CD4-positive, alpha-beta T cell (primary cell): Measurements from ENCODE around the gene MBNL1. TPM values are rescaled to one million over a fixed set of nuclear protein-coding genes. Genes with fewer than 3 reads are reported as not detected.
"Not testable (repeated sequence)": the region's sequence is repeated elsewhere in the genome, so short reads cannot be mapped to it uniquely, and the experiment has no call there.

Experiments used
- ATAC-seq: fragments of 200-7000 bp; cut with Tn5 transposase; one replicate; pipeline ENCODE4 v1.10.0; 2022; ENCODE audit warnings: mild to moderate bottlenecking; ENCODE audit not compliant: poor library complexity
- CTCF ChIA-PET: fragments of 350-600 bp; sonication (Branson Sonifier 250); formaldehyde crosslinking; loops from one replicate; lab custom pipeline; 2021; ENCODE audit warnings: antibody characterized with exemption, inconsistent platforms; lab: Charles Lee
- POLR2A ChIA-PET: fragments of 350-600 bp; sonication (Branson Sonifier 250); formaldehyde crosslinking; loops from one replicate; lab custom pipeline; 2021; ENCODE audit warnings: antibody characterized with exemption, inconsistent platforms; lab: Charles Lee
- DNase-seq, 14 experiments: peaks; one replicate each; pipeline ENCODE4 v3.0.0-alpha.2; 2013 to 2020; ENCODE audit warnings: mixed read lengths in 2 of 14
- H3K27ac ChIP-seq, 2 donors: one replicate each; pipeline versions ENCODE4 v1.5.1 to v1.7.0; 2013; ENCODE audit warnings: low read length in 2 of 2, low read depth in 1 of 2, mild to moderate bottlenecking in 1 of 2
- H3K27me3 ChIP-seq, 2 experiments: 1 replicate in 1 of 2; 2 replicates in 1 of 2; pipeline versions ENCODE4 v1.6.1 to v1.7.0; 2013; ENCODE audit warnings: low read length in 2 of 2, control low read depth in 1 of 2, mild to moderate bottlenecking in 1 of 2, moderate library complexity in 1 of 2; ENCODE audit not compliant: insufficient read depth in 2 of 2, control insufficient read depth in 1 of 2
- H3K36me3 ChIP-seq: one replicate; pipeline ENCODE4 v1.6.1; 2013; ENCODE audit warnings: low read length, control low read depth; ENCODE audit not compliant: insufficient read depth
- H3K4me1 ChIP-seq: one replicate; pipeline ENCODE4 v1.6.1; 2013; ENCODE audit warnings: low read length, control low read depth; ENCODE audit not compliant: insufficient read depth
- H3K4me3 ChIP-seq: one replicate; pipeline ENCODE4 v1.5.1; 2013; ENCODE audit warnings: mild to moderate bottlenecking, low read length, moderate library complexity
- H3K9me3 ChIP-seq, 2 experiments: 1 replicate in 1 of 2; 2 replicates in 1 of 2; pipeline versions ENCODE4 v1.6.1 to v1.7.0; 2013; ENCODE audit warnings: low read length in 2 of 2, mild to moderate bottlenecking in 2 of 2, control low read depth in 1 of 2, moderate library complexity in 1 of 2; ENCODE audit not compliant: control insufficient read depth in 1 of 2, insufficient read depth in 1 of 2
- H3K27ac Mint-ChIP-seq: one replicate; pipeline ENCODE4 v1.8.0; 2020; ENCODE audit warnings: mixed read lengths
- H3K27me3 Mint-ChIP-seq: one replicate; pipeline ENCODE4 v1.8.0; 2021; ENCODE audit warnings: mixed read lengths
- H3K36me3 Mint-ChIP-seq: one replicate; pipeline ENCODE4 v1.8.0; 2021; ENCODE audit warnings: low read depth, mixed read lengths
- H3K4me1 Mint-ChIP-seq: one replicate; pipeline ENCODE4 v1.8.0; 2021; ENCODE audit warnings: low read depth, mixed read lengths
- H3K4me3 Mint-ChIP-seq: one replicate; pipeline ENCODE4 v1.8.0; 2020; ENCODE audit warnings: mild to moderate bottlenecking, mixed read lengths
- H3K9me3 Mint-ChIP-seq: one replicate; pipeline ENCODE4 v1.8.0; 2020; ENCODE audit warnings: mixed read lengths
- CTCF ChIP-seq: fragments of 200-600 bp; IDR thresholded peaks from one replicate; pipeline ENCODE4 v1.8.0; 2022; ENCODE audit warnings: antibody characterized with exemption, mild to moderate bottlenecking
- intact Hi-C, 2 experiments: fragments of 100-400 bp; cut with DNase I in 1 of 2; cut with micrococcal nuclease in 1 of 2; formaldehyde crosslinking; loops; one replicate each; pipeline versions ENCODE4 v1.15.1 to v1.9.0; 2023 to 2025; cut with DNase I, micrococcal nuclease
- total RNA-seq, 174 experiments: library from RNA in 2 of 174; stranded (reverse) in 2 of 174; gene quantifications; one replicate each; pipeline ENCODE4 v1.2.3 and lab custom pipeline; 2021 to 2026

Gene MBNL1
- total RNA-seq, 2 experiments from 2014 or later: 551 to 561 TPM

DNA sequence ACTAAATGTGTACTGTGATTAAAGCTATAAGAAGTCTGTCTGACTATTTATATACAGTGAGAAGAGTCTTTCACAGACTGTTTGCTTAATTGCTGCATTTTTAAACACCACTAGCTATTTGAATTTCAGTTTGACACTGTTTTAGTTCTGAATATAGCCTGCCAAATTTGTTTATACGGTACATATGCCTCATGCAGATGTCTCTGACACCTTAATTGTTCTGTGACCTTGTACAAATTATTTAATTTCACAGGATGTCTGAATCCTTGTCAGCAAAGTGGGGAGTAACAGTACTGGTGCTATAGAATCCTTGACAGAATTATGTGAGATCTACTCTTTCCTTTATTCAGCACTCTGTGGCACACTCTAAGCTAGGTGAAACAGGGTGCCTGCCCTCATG lies 125.5 kb downstream of the MBNL1 start:
- no peak overlapping the region for H3K4me3 ChIP-seq
- POLR2A ChIA-PET: interaction anchor here (0.6 to 0.7 kb wide), 2 partner anchors 115 to 1307 kb away, joined by 3 read pairs; no protein-coding TSS in a partner anchor
- Mint-ChIP-seq H3K4me1 (peaks cover 73% of the 10 kb centered on the region), H3K4me3 (peak overlapping the region; percentile 17), H3K36me3 (peaks cover 87% of the 10 kb centered on the region), H3K27ac (peak overlapping the region; percentile 80), H3K27me3 (no peaks in the 10 kb centered on the region), H3K9me3 (no peaks in the 10 kb centered on the region)
- peaks cover 10% of the 10 kb centered on the region for H3K4me1 ChIP-seq
- intact Hi-C loops: no loop called here
- no peaks in the 10 kb centered on the region for H3K27me3 ChIP-seq
- no peaks in the 10 kb centered on the region for H3K9me3 ChIP-seq
- ATAC-seq (no peak), DNase-seq (no peak)
- TF ChIP-seq CTCF: no peak
- CTCF ChIA-PET: interaction anchor here (0.7 to 1.6 kb wide), 2 partner anchors 13 to 210 kb away, joined by 4 to 6 read pairs; no protein-coding TSS in a partner anchor
- H3K36me3 ChIP-seq: peaks cover 76% of the 10 kb centered on the region
- H3K27ac ChIP-seq: no peak overlapping the region

GRCh38 chr3:152395764-152396163 lies 127.0 kb downstream of the MBNL1 start:
- Mint-ChIP-seq H3K27ac (peak overlapping the region; percentile 79), H3K9me3 (no peaks in the 10 kb centered on the region), H3K36me3 (peaks cover 87% of the 10 kb centered on the region), H3K4me1 (peaks cover 76% of the 10 kb centered on the region), H3K4me3 (no peak overlapping the region), H3K27me3 (no peaks in the 10 kb centered on the region)
- intact Hi-C loops: no loop called here
- H3K4me1 ChIP-seq: peaks cover 4% of the 10 kb centered on the region
- ATAC-seq (no peak), DNase-seq (no peak)
- CTCF ChIA-PET: interaction anchor here (0.9 kb wide), 1 partner anchor 9 kb away, joined by 3 read pairs; no protein-coding TSS in a partner anchor
- POLR2A ChIA-PET: interaction anchor here (1.2 to 1.7 kb wide), 2 partner anchors 11 to 14 kb away, joined by 3 to 6 read pairs; no protein-coding TSS in a partner anchor
- H3K4me3 ChIP-seq: no peak overlapping the region
- H3K9me3 ChIP-seq: no peaks in the 10 kb centered on the region
- H3K27me3 ChIP-seq: no peaks in the 10 kb centered on the region
- no peak for TF ChIP-seq CTCF
- no peak overlapping the region for H3K27ac ChIP-seq
- H3K36me3 ChIP-seq: peaks cover 65% of the 10 kb centered on the region

DNA sequence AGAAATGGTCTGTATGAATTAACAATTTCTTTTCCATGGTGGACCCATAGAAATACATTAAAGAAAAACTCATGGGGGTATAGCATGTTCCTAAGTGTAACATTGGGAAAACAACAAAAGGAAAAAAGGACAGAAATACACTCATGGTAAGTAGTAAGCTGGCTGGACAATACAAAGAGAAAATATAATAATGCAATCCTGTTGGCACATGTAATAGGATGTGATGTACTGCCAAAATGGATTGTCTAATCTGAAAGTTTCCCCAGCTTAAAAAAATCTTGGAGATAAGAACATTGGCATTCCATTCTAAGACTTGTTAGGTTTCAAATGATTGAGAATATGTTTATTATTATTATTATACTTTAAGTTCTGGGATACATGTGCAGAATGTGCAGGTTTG lies 128.1 kb downstream of the MBNL1 start:
- H3K9me3 Mint-ChIP-seq: no peaks in the 10 kb centered on the region
- Histone ChIP-seq H3K4me1 (peaks cover 10% of the 10 kb centered on the region), H3K27ac (no peak overlapping the region), H3K36me3 (peaks cover 60% of the 10 kb centered on the region), H3K9me3 (no peaks in the 10 kb centered on the region), H3K27me3 (no peaks in the 10 kb centered on the region), H3K4me3 (no peak overlapping the region)
- intact Hi-C loops: no loop called here
- no peaks in the 10 kb centered on the region for H3K27me3 Mint-ChIP-seq
- peaks cover 76% of the 10 kb centered on the region for H3K4me1 Mint-ChIP-seq
- ChIA-PET POLR2A (interaction anchor here (1.2 to 1.7 kb wide), 2 partner anchors 10 to 15 kb away, joined by 3 to 6 read pairs; no protein-coding TSS in a partner anchor), CTCF (interaction anchor here (0.6 kb wide), 1 partner anchor 10 kb away, joined by 5 read pairs; no protein-coding TSS in a partner anchor)
- DNase-seq (no peak), ATAC-seq (no peak)
- H3K27ac Mint-ChIP-seq: peak overlapping the region; percentile 31
- no peak overlapping the region for H3K4me3 Mint-ChIP-seq
- no peak for TF ChIP-seq CTCF
- peaks cover 86% of the 10 kb centered on the region for H3K36me3 Mint-ChIP-seq

GRCh38 chr3:152397348-152397747 lies 128.6 kb downstream of the MBNL1 start:
- H3K27me3 ChIP-seq, H3K4me3 Mint-ChIP-seq, H3K9me3 ChIP-seq, H3K27me3 Mint-ChIP-seq, CTCF ChIA-PET, H3K9me3 Mint-ChIP-seq, H3K27ac ChIP-seq, ATAC-seq, DNase-seq, POLR2A ChIA-PET, intact Hi-C loops, H3K4me3 ChIP-seq: not testable (repeated sequence)
- Mint-ChIP-seq H3K4me1 (peaks cover 76% of the 10 kb centered on the region), H3K36me3 (peaks cover 86% of the 10 kb centered on the region), H3K27ac (peak overlapping the region; percentile 31)
- Histone ChIP-seq H3K36me3 (peaks cover 62% of the 10 kb centered on the region), H3K4me1 (peaks cover 12% of the 10 kb centered on the region)
